Measurements from ENCODE around the gene ZW10.

Gene ZW10

GRCh38 chr11:113773416-113774173, at the start of gene ZW10:
TSS of gene ZW10 (minus strand) at chr11:113773692. CDS start at chr11:113773666, 26 bp downstream.
- Histone ChIP-seq H3K36me3 (ENCODE audit: control insufficient read depth in 5 of 5, insufficient read depth in 5 of 5, low read length in 5 of 5) (peaks cover 0 to 5% (median 4%) of the 10 kb centered on the region in 5 donors), H3K9me3 (ENCODE audit: control insufficient read depth in 5 of 5, low read length in 5 of 5) (no peaks in the 10 kb centered on the region)

GRCh38 chr11:113818426-113818825, 44.9 kb upstream of the ZW10 start:
- no peak overlapping the region for H3K27ac ChIP-seq (ENCODE audit: low read depth, low read length)
- no peaks in the 10 kb centered on the region for H3K27me3 ChIP-seq (ENCODE audit: control insufficient read depth in 5 of 5, insufficient read depth in 4 of 5, low read length in 5 of 5)
- no peaks in the 10 kb centered on the region for H3K9me3 ChIP-seq (ENCODE audit: control insufficient read depth in 5 of 5, low read length in 5 of 5)
- peaks cover 24 to 46% (median 33%) of the 10 kb centered on the region in 5 donors for H3K36me3 ChIP-seq (ENCODE audit: control insufficient read depth in 5 of 5, insufficient read depth in 5 of 5, low read length in 5 of 5)
- H3K4me3 ChIP-seq (ENCODE audit: low read depth in 1 of 5, low read length in 5 of 5): no peak overlapping the region
- peaks cover 0 to 6% (median 0%) of the 10 kb centered on the region in 5 donors for H3K4me1 ChIP-seq (ENCODE audit: control insufficient read depth in 5 of 5, insufficient read depth in 5 of 5, low read length in 5 of 5)
- no peak overlapping the region for H3K9ac ChIP-seq (ENCODE audit: low read length in 5 of 5)

More at GRCh38 chr11:113773416-113774173, at the start of gene ZW10:
- H3K4me3 ChIP-seq (ENCODE audit: low read depth in 1 of 5, low read length in 5 of 5): peak within 1 kb of the TSS; percentile 86 to 99 (median 95)
- no peaks in the 10 kb centered on the region for H3K27me3 ChIP-seq (ENCODE audit: control insufficient read depth in 5 of 5, insufficient read depth in 4 of 5, low read length in 5 of 5)
- H3K4me1 ChIP-seq (ENCODE audit: control insufficient read depth in 5 of 5, insufficient read depth in 5 of 5, low read length in 5 of 5): peaks cover 0 to 20% (median 14%) of the 10 kb centered on the region in 5 donors
- peak within 1 kb of the TSS; percentile 93 to 99 (median 97) for H3K9ac ChIP-seq (ENCODE audit: low read length in 5 of 5)
- H3K27ac ChIP-seq (ENCODE audit: low read depth, low read length): peak within 1 kb of the TSS; percentile 85

GRCh38 chr11:113817626-113818025, 44.1 kb upstream of the ZW10 start:
- Histone ChIP-seq H3K9ac (ENCODE audit: low read length in 5 of 5) (no peak overlapping the region), H3K27me3 (ENCODE audit: control insufficient read depth in 5 of 5, insufficient read depth in 4 of 5, low read length in 5 of 5) (no peaks in the 10 kb centered on the region), H3K4me3 (ENCODE audit: low read depth in 1 of 5, low read length in 5 of 5) (no peak overlapping the region), H3K36me3 (ENCODE audit: control insufficient read depth in 5 of 5, insufficient read depth in 5 of 5, low read length in 5 of 5) (peaks cover 21 to 44% (median 26%) of the 10 kb centered on the region in 5 donors), H3K4me1 (ENCODE audit: control insufficient read depth in 5 of 5, insufficient read depth in 5 of 5, low read length in 5 of 5) (peaks cover 0 to 6% (median 0%) of the 10 kb centered on the region in 5 donors), H3K27ac (ENCODE audit: low read depth, low read length) (no peak overlapping the region), H3K9me3 (ENCODE audit: control insufficient read depth in 5 of 5, low read length in 5 of 5) (no peaks in the 10 kb centered on the region)

GRCh38 chr11:113817162-113817561, 43.7 kb upstream of the ZW10 start:
- no peaks in the 10 kb centered on the region for H3K27me3 ChIP-seq (ENCODE audit: control insufficient read depth in 5 of 5, insufficient read depth in 4 of 5, low read length in 5 of 5)
- H3K36me3 ChIP-seq (ENCODE audit: control insufficient read depth in 5 of 5, insufficient read depth in 5 of 5, low read length in 5 of 5): peaks cover 21 to 42% (median 29%) of the 10 kb centered on the region in 5 donors
- H3K4me1 ChIP-seq (ENCODE audit: control insufficient read depth in 5 of 5, insufficient read depth in 5 of 5, low read length in 5 of 5): peaks cover 0 to 6% (median 0%) of the 10 kb centered on the region in 5 donors
- no peak overlapping the region for H3K4me3 ChIP-seq (ENCODE audit: low read depth in 1 of 5, low read length in 5 of 5)
- H3K27ac ChIP-seq (ENCODE audit: low read depth, low read length): no peak overlapping the region
- H3K9me3 ChIP-seq (ENCODE audit: control insufficient read depth in 5 of 5, low read length in 5 of 5): no peaks in the 10 kb centered on the region
- H3K9ac ChIP-seq (ENCODE audit: low read length in 5 of 5): no peak overlapping the region

- no peak overlapping the region for H3K9ac ChIP-seq (ENCODE audit: low read length in 5 of 5)
- no peaks in the 10 kb centered on the region for H3K9me3 ChIP-seq (ENCODE audit: control insufficient read depth in 5 of 5, low read length in 5 of 5)
- H3K36me3 ChIP-seq (ENCODE audit: control insufficient read depth in 5 of 5, insufficient read depth in 5 of 5, low read length in 5 of 5): peaks cover 15 to 37% (median 28%) of the 10 kb centered on the region in 5 donors
- H3K27me3 ChIP-seq (ENCODE audit: control insufficient read depth in 5 of 5, insufficient read depth in 4 of 5, low read length in 5 of 5): no peaks in the 10 kb centered on the region
- no peak overlapping the region for H3K27ac ChIP-seq (ENCODE audit: low read depth, low read length)
- H3K4me3 ChIP-seq (ENCODE audit: low read depth in 1 of 5, low read length in 5 of 5): no peak overlapping the region
- peaks cover 0 to 6% (median 0%) of the 10 kb centered on the region in 5 donors for H3K4me1 ChIP-seq (ENCODE audit: control insufficient read depth in 5 of 5, insufficient read depth in 5 of 5, low read length in 5 of 5)
Measured at GRCh38 chr11:113814181-113814580, 40.7 kb upstream of the ZW10 start.

GRCh38 chr11:113808931-113809330, 35.4 kb upstream of the ZW10 start:
- Histone ChIP-seq H3K27me3 (ENCODE audit: control insufficient read depth in 5 of 5, insufficient read depth in 4 of 5, low read length in 5 of 5) (no peaks in the 10 kb centered on the region), H3K36me3 (ENCODE audit: control insufficient read depth in 5 of 5, insufficient read depth in 5 of 5, low read length in 5 of 5) (peaks cover 23 to 53% (median 40%) of the 10 kb centered on the region in 5 donors), H3K4me3 (ENCODE audit: low read depth in 1 of 5, low read length in 5 of 5) (no peak overlapping the region), H3K27ac (ENCODE audit: low read depth, low read length) (no peak overlapping the region), H3K9ac (ENCODE audit: low read length in 5 of 5) (no peak overlapping the region), H3K4me1 (ENCODE audit: control insufficient read depth in 5 of 5, insufficient read depth in 5 of 5, low read length in 5 of 5) (peaks cover 0 to 3% (median 0%) of the 10 kb centered on the region in 5 donors), H3K9me3 (ENCODE audit: control insufficient read depth in 5 of 5, low read length in 5 of 5) (no peaks in the 10 kb centered on the region)

GRCh38 chr11:113806406-113806805, 32.9 kb upstream of the ZW10 start:
- Histone ChIP-seq H3K27me3 (ENCODE audit: control insufficient read depth in 5 of 5, insufficient read depth in 4 of 5, low read length in 5 of 5) (no peaks in the 10 kb centered on the region), H3K36me3 (ENCODE audit: control insufficient read depth in 5 of 5, insufficient read depth in 5 of 5, low read length in 5 of 5) (peaks cover 39 to 65% (median 55%) of the 10 kb centered on the region in 5 donors), H3K27ac (ENCODE audit: low read depth, low read length) (no peak overlapping the region), H3K4me3 (ENCODE audit: low read depth in 1 of 5, low read length in 5 of 5) (no peak overlapping the region), H3K4me1 (ENCODE audit: control insufficient read depth in 5 of 5, insufficient read depth in 5 of 5, low read length in 5 of 5) (no peaks in the 10 kb centered on the region), H3K9ac (ENCODE audit: low read length in 5 of 5) (no peak overlapping the region), H3K9me3 (ENCODE audit: control insufficient read depth in 5 of 5, low read length in 5 of 5) (no peaks in the 10 kb centered on the region)

GRCh38 chr11:113805640-113806039, 32.1 kb upstream of the ZW10 start:
- no peak overlapping the region for H3K9ac ChIP-seq (ENCODE audit: low read length in 5 of 5)
- no peaks in the 10 kb centered on the region for H3K4me1 ChIP-seq (ENCODE audit: control insufficient read depth in 5 of 5, insufficient read depth in 5 of 5, low read length in 5 of 5)
- H3K4me3 ChIP-seq (ENCODE audit: low read depth in 1 of 5, low read length in 5 of 5): no peak overlapping the region
- no peaks in the 10 kb centered on the region for H3K27me3 ChIP-seq (ENCODE audit: control insufficient read depth in 5 of 5, insufficient read depth in 4 of 5, low read length in 5 of 5)
- H3K27ac ChIP-seq (ENCODE audit: low read depth, low read length): no peak overlapping the region
- no peaks in the 10 kb centered on the region for H3K9me3 ChIP-seq (ENCODE audit: control insufficient read depth in 5 of 5, low read length in 5 of 5)
- peaks cover 40 to 65% (median 52%) of the 10 kb centered on the region in 5 donors for H3K36me3 ChIP-seq (ENCODE audit: control insufficient read depth in 5 of 5, insufficient read depth in 5 of 5, low read length in 5 of 5)

- Histone ChIP-seq H3K27me3 (ENCODE audit: control insufficient read depth in 5 of 5, insufficient read depth in 4 of 5, low read length in 5 of 5) (no peaks in the 10 kb centered on the region), H3K27ac (ENCODE audit: low read depth, low read length) (no peak overlapping the region), H3K9me3 (ENCODE audit: control insufficient read depth in 5 of 5, low read length in 5 of 5) (no peaks in the 10 kb centered on the region), H3K36me3 (ENCODE audit: control insufficient read depth in 5 of 5, insufficient read depth in 5 of 5, low read length in 5 of 5) (peaks cover 44 to 66% (median 49%) of the 10 kb centered on the region in 5 donors), H3K4me1 (ENCODE audit: control insufficient read depth in 5 of 5, insufficient read depth in 5 of 5, low read length in 5 of 5) (no peaks in the 10 kb centered on the region), H3K9ac (ENCODE audit: low read length in 5 of 5) (no peak overlapping the region), H3K4me3 (ENCODE audit: low read depth in 1 of 5, low read length in 5 of 5) (no peak overlapping the region)
Measured at GRCh38 chr11:113802621-113803020, 29.1 kb upstream of the ZW10 start.

- no peak overlapping the region for H3K4me3 ChIP-seq (ENCODE audit: low read depth in 1 of 5, low read length in 5 of 5)
- H3K27ac ChIP-seq (ENCODE audit: low read depth, low read length): no peak overlapping the region
- H3K27me3 ChIP-seq (ENCODE audit: control insufficient read depth in 5 of 5, insufficient read depth in 4 of 5, low read length in 5 of 5): no peaks in the 10 kb centered on the region
- no peaks in the 10 kb centered on the region for H3K4me1 ChIP-seq (ENCODE audit: control insufficient read depth in 5 of 5, insufficient read depth in 5 of 5, low read length in 5 of 5)
- H3K9ac ChIP-seq (ENCODE audit: low read length in 5 of 5): no peak overlapping the region
- H3K9me3 ChIP-seq (ENCODE audit: control insufficient read depth in 5 of 5, low read length in 5 of 5): no peaks in the 10 kb centered on the region
- peaks cover 13 to 26% (median 21%) of the 10 kb centered on the region in 5 donors for H3K36me3 ChIP-seq (ENCODE audit: control insufficient read depth in 5 of 5, insufficient read depth in 5 of 5, low read length in 5 of 5)
Measured at GRCh38 chr11:113796663-113797259, 23.3 kb upstream of the ZW10 start.

All from subcutaneous abdominal adipose tissue (tissue), 5 donors.